SK-N-SH (cell line): ENCODE measurements around the gene KCNJ15. TPM values are rescaled to one million over a fixed set of nuclear protein-coding genes. Genes with fewer than 3 reads are reported as not detected.

Experiments used
- CTCF ChIA-PET: fragments of 300-600, 350-600 bp; formaldehyde crosslinking; extraction: SDS; loops from one replicate; lab custom pipeline; 2021; lab: Yijun Ruan, JAX
- POLR2A ChIA-PET: fragments of 350-600 bp; sonication (Branson Sonifier 250); formaldehyde crosslinking; extraction: SDS; loops from one replicate; lab custom pipeline; 2020; ENCODE audit warnings: antibody characterized with exemption, inconsistent platforms; lab: Yijun Ruan, JAX
- DNase-seq: peaks from one replicate; pipeline ENCODE4 v3.0.0; 2012
- H2AFZ ChIP-seq: fragments of 200-600 bp; sonication (generic); 2 replicates; pipeline ENCODE4 v1.8.1; 2016; ENCODE audit warnings: antibody characterized with exemption, mild to moderate bottlenecking, low read depth
- H3F3A ChIP-seq: fragments of 200-600 bp; sonication (generic); replicated peaks from 2 replicates; pipeline ENCODE3; 2016; ENCODE audit warnings: antibody characterized with exemption, mild to moderate bottlenecking; ENCODE audit not compliant: insufficient read depth
- H3K27ac ChIP-seq, 2 experiments: fragments of 200-500 bp in 1 of 2; fragments of 200-600 bp in 1 of 2; sonication (Bioruptor generic) in 1 of 2; sonication (generic), shearing (Covaris generic) in 1 of 2; 2 replicates each; pipeline versions ENCODE4 v1.5.1 to v1.6.1; 2014 to 2016; ENCODE audit warnings: low read depth in 2 of 2, inconsistent platforms in 1 of 2, low read length in 1 of 2, mild to moderate bottlenecking in 1 of 2, mixed read lengths in 1 of 2
- H3K27me3 ChIP-seq: fragments of 200-600 bp; sonication (generic), shearing (Covaris generic); 2 replicates; pipeline ENCODE4 v1.6.1; 2016; ENCODE audit warnings: mixed run types; ENCODE audit not compliant: insufficient read depth
- H3K36me3 ChIP-seq, 2 experiments: fragments of 200-500 bp in 1 of 2; fragments of 200-600 bp in 1 of 2; sonication (Bioruptor generic) in 1 of 2; sonication (generic) in 1 of 2; replicated peaks in 1 of 2; 2 replicates each; pipeline versions ENCODE3 to v1.5.1; 2014 to 2016; ENCODE audit warnings: low read length in 1 of 2, mild to moderate bottlenecking in 1 of 2; ENCODE audit not compliant: insufficient read depth in 2 of 2, control insufficient read depth in 1 of 2
- H3K4me1 ChIP-seq, 2 experiments: fragments of 200-500 bp in 1 of 2; fragments of 200-600 bp in 1 of 2; sonication (Bioruptor generic) in 1 of 2; sonication (generic), shearing (Covaris generic) in 1 of 2; 2 replicates each; pipeline versions ENCODE4 v1.5.1 to v1.6.1; 2014 to 2016; ENCODE audit warnings: low read depth in 1 of 2, low read length in 1 of 2, mixed run types in 1 of 2; ENCODE audit not compliant: insufficient read depth in 2 of 2, control insufficient read depth in 1 of 2
- H3K4me2 ChIP-seq: fragments of 200-600 bp; sonication (generic), shearing (Covaris generic); 2 replicates; pipeline ENCODE4 v1.6.1; 2017; ENCODE audit warnings: mixed run types
- H3K4me3 ChIP-seq, 2 experiments: fragments of 200-500 bp in 1 of 2; fragments of 200-600 bp in 1 of 2; sonication (Bioruptor generic) in 1 of 2; sonication (generic), shearing (Covaris generic) in 1 of 2; 2 replicates each; pipeline versions ENCODE4 v1.5.1 to v1.8.1; 2014 to 2016; ENCODE audit warnings: low read depth in 2 of 2, inconsistent platforms in 1 of 2, low read length in 1 of 2, mild to moderate bottlenecking in 1 of 2, mixed read lengths in 1 of 2, moderate library complexity in 1 of 2
- H3K79me2 ChIP-seq: fragments of 200-600 bp; sonication (generic); 2 replicates; pipeline ENCODE4 v1.8.1; 2017; ENCODE audit warnings: mild to moderate bottlenecking; ENCODE audit not compliant: insufficient read depth
- H3K9ac ChIP-seq: fragments of 200-600 bp; sonication (generic); 2 replicates; pipeline ENCODE4 v1.6.1; 2017; ENCODE audit warnings: mixed run types
- H3K9me2 ChIP-seq: fragments of 200-600 bp; sonication (generic); 2 replicates; pipeline ENCODE4 v1.6.1; 2017; ENCODE audit warnings: mixed run types
- H3K9me3 ChIP-seq: fragments of 200-600 bp; sonication (generic); 2 replicates; pipeline ENCODE4 v1.6.1; 2017; ENCODE audit warnings: mixed run types, mild to moderate bottlenecking, moderate library complexity
- H4K20me1 ChIP-seq: fragments of 200-600 bp; sonication (generic); 2 replicates; pipeline ENCODE4 v1.6.1; 2017; ENCODE audit warnings: mild to moderate bottlenecking, mixed run types; ENCODE audit not compliant: insufficient read depth
- FOXJ3 ChIP-seq: sonication (generic); formaldehyde crosslinking; IDR thresholded peaks from 2 replicates; pipeline ENCODE4 v1.5.1; 2020; ENCODE audit warnings: mild to moderate bottlenecking, missing genetic modification reagents
- FOXM1 ChIP-seq: IDR thresholded peaks from 2 replicates; pipeline ENCODE4 v1.4.0; 2012; ENCODE audit warnings: low read depth, mild to moderate bottlenecking
- GABPA ChIP-seq: IDR thresholded peaks from 2 replicates; pipeline ENCODE4 v1.4.0; 2012; ENCODE audit warnings: low read depth, mild to moderate bottlenecking
- MXI1 ChIP-seq: IDR thresholded peaks from 2 replicates; pipeline ENCODE4 v1.6.1; 2012; ENCODE audit warnings: mild to moderate bottlenecking, low read depth, low read length, improper control_type of control experiment
- NRF1 ChIP-seq: IDR thresholded peaks from 2 replicates; pipeline ENCODE4 v1.6.1; 2012; ENCODE audit warnings: low read depth, mild to moderate bottlenecking, low read length
- POLR2AphosphoS5 ChIP-seq: IDR thresholded peaks from 2 replicates; pipeline ENCODE4 v1.6.1; 2012; ENCODE audit warnings: low read depth, low read length
- RAD21 ChIP-seq: IDR thresholded peaks from 2 replicates; pipeline ENCODE4 v1.6.1; 2012; ENCODE audit warnings: mild to moderate bottlenecking, low read length
- RCOR1 ChIP-seq: fragments of 150-350 bp; IDR thresholded peaks from 2 replicates; pipeline ENCODE4 v1.6.1; 2017; ENCODE audit warnings: antibody characterized with exemption, low read length
- WGBS: methylation state at CpG from one replicate; pipeline ENCODE4 v1.1.6; 2017; ENCODE audit warnings: low lambda C conversion rate; 5-methylcytosine and 5-hydroxymethylcytosine counted together
- polyA plus RNA-seq, 3 experiments: library from polyadenylated mRNA; depleted of rRNA; stranded (reverse); fragments of >200 nt; gene quantifications; 2 replicates each; pipeline ENCODE4 v1.2.3, GENCODE V29; 2012
- TF ChIP-seq, protein P1 (sequence below): IDR thresholded peaks from 2 replicates; pipeline ENCODE4; 2012
- TF ChIP-seq, protein P2 (sequence below): IDR thresholded peaks from 2 replicates; pipeline ENCODE4 v1.4.0; 2012; ENCODE audit warnings: low read depth, borderline replicate concordance
- TF ChIP-seq, protein P3 (sequence below): IDR thresholded peaks from 2 replicates; pipeline ENCODE4 v1.6.1; 2012; ENCODE audit warnings: mild to moderate bottlenecking, low read depth, low read length, moderate library complexity
- TF ChIP-seq, protein P4 (sequence below): fragments of 150-350 bp; IDR thresholded peaks from 2 replicates; pipeline ENCODE4 v1.6.1; 2016; ENCODE audit warnings: mild to moderate bottlenecking, low read depth, low read length
- TF ChIP-seq, protein P5 (sequence below): fragments of 200-600 bp; sonication (generic); IDR thresholded peaks from 2 replicates; pipeline ENCODE4 v1.6.1; 2017; ENCODE audit warnings: antibody characterized with exemption, mild to moderate bottlenecking, moderate library complexity

KCNJ15 gene
- polyA plus RNA-seq, 1 of the 3 experiments (the other 2 are of a cell fraction) = 0.03 TPM

DNA sequence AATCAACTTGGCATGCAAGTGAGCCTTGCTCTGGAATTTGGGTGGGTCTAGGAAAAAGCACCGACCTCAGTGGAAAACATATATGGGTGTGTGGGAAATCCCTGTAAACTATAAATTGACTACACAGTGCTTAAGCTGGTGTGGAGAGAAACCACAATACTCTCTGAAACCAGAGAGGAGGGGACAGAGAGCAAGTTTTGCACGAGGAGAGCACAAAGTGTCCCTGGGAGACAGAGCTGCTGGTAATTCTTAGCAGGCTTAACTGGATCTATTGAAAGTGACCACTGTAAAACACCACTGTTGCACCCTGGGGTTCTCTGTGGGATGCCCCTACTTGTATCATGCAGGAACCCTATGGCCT is 12.8 kb downstream of the KCNJ15 start:
- TF ChIP-seq, protein P1, sequence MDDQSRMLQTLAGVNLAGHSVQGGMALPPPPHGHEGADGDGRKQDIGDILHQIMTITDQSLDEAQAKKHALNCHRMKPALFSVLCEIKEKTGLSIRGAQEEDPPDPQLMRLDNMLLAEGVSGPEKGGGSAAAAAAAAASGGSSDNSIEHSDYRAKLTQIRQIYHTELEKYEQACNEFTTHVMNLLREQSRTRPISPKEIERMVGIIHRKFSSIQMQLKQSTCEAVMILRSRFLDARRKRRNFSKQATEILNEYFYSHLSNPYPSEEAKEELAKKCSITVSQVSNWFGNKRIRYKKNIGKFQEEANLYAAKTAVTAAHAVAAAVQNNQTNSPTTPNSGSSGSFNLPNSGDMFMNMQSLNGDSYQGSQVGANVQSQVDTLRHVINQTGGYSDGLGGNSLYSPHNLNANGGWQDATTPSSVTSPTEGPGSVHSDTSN = no peak
- no peak for TF ChIP-seq GABPA
- TF ChIP-seq, protein P2, sequence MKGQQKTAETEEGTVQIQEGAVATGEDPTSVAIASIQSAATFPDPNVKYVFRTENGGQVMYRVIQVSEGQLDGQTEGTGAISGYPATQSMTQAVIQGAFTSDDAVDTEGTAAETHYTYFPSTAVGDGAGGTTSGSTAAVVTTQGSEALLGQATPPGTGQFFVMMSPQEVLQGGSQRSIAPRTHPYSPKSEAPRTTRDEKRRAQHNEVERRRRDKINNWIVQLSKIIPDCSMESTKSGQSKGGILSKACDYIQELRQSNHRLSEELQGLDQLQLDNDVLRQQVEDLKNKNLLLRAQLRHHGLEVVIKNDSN = no peak
- TF ChIP-seq, protein P3, sequence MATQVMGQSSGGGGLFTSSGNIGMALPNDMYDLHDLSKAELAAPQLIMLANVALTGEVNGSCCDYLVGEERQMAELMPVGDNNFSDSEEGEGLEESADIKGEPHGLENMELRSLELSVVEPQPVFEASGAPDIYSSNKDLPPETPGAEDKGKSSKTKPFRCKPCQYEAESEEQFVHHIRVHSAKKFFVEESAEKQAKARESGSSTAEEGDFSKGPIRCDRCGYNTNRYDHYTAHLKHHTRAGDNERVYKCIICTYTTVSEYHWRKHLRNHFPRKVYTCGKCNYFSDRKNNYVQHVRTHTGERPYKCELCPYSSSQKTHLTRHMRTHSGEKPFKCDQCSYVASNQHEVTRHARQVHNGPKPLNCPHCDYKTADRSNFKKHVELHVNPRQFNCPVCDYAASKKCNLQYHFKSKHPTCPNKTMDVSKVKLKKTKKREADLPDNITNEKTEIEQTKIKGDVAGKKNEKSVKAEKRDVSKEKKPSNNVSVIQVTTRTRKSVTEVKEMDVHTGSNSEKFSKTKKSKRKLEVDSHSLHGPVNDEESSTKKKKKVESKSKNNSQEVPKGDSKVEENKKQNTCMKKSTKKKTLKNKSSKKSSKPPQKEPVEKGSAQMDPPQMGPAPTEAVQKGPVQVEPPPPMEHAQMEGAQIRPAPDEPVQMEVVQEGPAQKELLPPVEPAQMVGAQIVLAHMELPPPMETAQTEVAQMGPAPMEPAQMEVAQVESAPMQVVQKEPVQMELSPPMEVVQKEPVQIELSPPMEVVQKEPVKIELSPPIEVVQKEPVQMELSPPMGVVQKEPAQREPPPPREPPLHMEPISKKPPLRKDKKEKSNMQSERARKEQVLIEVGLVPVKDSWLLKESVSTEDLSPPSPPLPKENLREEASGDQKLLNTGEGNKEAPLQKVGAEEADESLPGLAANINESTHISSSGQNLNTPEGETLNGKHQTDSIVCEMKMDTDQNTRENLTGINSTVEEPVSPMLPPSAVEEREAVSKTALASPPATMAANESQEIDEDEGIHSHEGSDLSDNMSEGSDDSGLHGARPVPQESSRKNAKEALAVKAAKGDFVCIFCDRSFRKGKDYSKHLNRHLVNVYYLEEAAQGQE = no peak
- TF ChIP-seq, protein P4, sequence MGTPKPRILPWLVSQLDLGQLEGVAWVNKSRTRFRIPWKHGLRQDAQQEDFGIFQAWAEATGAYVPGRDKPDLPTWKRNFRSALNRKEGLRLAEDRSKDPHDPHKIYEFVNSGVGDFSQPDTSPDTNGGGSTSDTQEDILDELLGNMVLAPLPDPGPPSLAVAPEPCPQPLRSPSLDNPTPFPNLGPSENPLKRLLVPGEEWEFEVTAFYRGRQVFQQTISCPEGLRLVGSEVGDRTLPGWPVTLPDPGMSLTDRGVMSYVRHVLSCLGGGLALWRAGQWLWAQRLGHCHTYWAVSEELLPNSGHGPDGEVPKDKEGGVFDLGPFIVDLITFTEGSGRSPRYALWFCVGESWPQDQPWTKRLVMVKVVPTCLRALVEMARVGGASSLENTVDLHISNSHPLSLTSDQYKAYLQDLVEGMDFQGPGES = no peak
- TF ChIP-seq NRF1 = no peak
- no peak for TF ChIP-seq MXI1
- no peak for TF ChIP-seq FOXM1
- TF ChIP-seq, all 33 proteins: peak for 0
- ChIA-PET CTCF (no interaction called here), POLR2A (no interaction called here)
- H3K4me1 ChIP-seq = no peaks in the 10 kb centered on the region
- no peak overlapping the region for H3K4me3 ChIP-seq
- H3K27me3 ChIP-seq = no peaks in the 10 kb centered on the region
- H3K9me3 ChIP-seq = no peaks in the 10 kb centered on the region
- WGBS = 76% methylated on average over 2 of the region's 2 CpGs
- H4K20me1 ChIP-seq = no peaks in the 10 kb centered on the region
- no peak overlapping the region for H3K4me2 ChIP-seq
- no peak overlapping the region for H3K9ac ChIP-seq
- no peaks in the 10 kb centered on the region for H3K79me2 ChIP-seq
- H2AFZ ChIP-seq = no peak overlapping the region
- H3F3A ChIP-seq = peaks cover 15% of the 10 kb centered on the region
- no peak overlapping the region for H3K27ac ChIP-seq
- H3K9me2 ChIP-seq = no peaks in the 10 kb centered on the region
- DNase-seq = no peak
- H3K36me3 ChIP-seq = no peaks in the 10 kb centered on the region

DNA sequence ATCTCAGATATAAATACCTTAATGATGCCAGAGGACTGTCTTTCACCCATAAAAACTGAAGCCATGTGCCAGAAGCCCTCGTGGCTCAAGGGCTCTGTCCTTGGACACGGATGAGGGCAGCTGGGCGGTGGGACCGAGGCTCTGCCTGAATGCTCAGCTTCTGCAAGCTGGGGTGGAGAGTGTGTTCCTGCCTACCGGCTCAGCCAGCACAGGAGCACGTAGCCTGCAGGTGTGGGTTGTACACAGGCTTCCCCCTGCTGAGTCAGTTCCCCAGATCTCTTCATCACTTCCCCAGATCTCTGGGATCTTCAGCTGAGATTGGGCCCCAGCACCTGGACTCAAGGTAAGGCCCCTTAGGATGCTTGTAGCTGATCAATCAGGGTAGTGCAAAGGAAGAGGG is 15.4 kb downstream of the KCNJ15 start:
- Histone ChIP-seq H2AFZ (no peak overlapping the region), H3K27me3 (no peaks in the 10 kb centered on the region), H3K4me2 (no peak overlapping the region), H3K9me2 (no peaks in the 10 kb centered on the region), H3K4me1 (peaks cover 0 to 4% of the 10 kb centered on the region in 2 experiments; a peak in 1 of 4 replicates), H4K20me1 (no peaks in the 10 kb centered on the region), H3K27ac (no peak overlapping the region), H3K9ac (no peak overlapping the region), H3K79me2 (no peaks in the 10 kb centered on the region), H3K4me3 (no peak overlapping the region), H3K9me3 (no peaks in the 10 kb centered on the region), H3F3A (peaks cover 15% of the 10 kb centered on the region), H3K36me3 (no peaks in the 10 kb centered on the region)
- 62% methylated on average over 3 of the region's 6 CpGs for WGBS
- DNase-seq = no peak
- ChIA-PET CTCF (interaction anchor here (1.5 kb wide), 1 partner anchor 53 kb away, joined by 4 read pairs; no protein-coding TSS in a partner anchor), POLR2A (no interaction called here)
- TF ChIP-seq, protein P3 = no peak
- no peak for TF ChIP-seq FOXJ3 (CRISPR knock-in tag)
- TF ChIP-seq, protein P5, sequence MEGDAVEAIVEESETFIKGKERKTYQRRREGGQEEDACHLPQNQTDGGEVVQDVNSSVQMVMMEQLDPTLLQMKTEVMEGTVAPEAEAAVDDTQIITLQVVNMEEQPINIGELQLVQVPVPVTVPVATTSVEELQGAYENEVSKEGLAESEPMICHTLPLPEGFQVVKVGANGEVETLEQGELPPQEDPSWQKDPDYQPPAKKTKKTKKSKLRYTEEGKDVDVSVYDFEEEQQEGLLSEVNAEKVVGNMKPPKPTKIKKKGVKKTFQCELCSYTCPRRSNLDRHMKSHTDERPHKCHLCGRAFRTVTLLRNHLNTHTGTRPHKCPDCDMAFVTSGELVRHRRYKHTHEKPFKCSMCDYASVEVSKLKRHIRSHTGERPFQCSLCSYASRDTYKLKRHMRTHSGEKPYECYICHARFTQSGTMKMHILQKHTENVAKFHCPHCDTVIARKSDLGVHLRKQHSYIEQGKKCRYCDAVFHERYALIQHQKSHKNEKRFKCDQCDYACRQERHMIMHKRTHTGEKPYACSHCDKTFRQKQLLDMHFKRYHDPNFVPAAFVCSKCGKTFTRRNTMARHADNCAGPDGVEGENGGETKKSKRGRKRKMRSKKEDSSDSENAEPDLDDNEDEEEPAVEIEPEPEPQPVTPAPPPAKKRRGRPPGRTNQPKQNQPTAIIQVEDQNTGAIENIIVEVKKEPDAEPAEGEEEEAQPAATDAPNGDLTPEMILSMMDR = no peak
- TF ChIP-seq POLR2AphosphoS5 = no peak
- no peak for TF ChIP-seq GABPA
- no peak for TF ChIP-seq RCOR1
- no peak for TF ChIP-seq RAD21
- TF ChIP-seq, protein P4 = no peak
